ENCODE data around the gene TOX4. TPM values are rescaled to one million over a fixed set of nuclear protein-coding genes. Genes with fewer than 3 reads are reported as not detected.
"Not testable (repeated sequence)": the region's sequence is repeated elsewhere in the genome, so short reads cannot be mapped to it uniquely, and the experiment has no call there.

TOX4 gene
- 10 to 100 TPM; 78.5 to 81.7 TPM for total RNA-seq

DNA sequence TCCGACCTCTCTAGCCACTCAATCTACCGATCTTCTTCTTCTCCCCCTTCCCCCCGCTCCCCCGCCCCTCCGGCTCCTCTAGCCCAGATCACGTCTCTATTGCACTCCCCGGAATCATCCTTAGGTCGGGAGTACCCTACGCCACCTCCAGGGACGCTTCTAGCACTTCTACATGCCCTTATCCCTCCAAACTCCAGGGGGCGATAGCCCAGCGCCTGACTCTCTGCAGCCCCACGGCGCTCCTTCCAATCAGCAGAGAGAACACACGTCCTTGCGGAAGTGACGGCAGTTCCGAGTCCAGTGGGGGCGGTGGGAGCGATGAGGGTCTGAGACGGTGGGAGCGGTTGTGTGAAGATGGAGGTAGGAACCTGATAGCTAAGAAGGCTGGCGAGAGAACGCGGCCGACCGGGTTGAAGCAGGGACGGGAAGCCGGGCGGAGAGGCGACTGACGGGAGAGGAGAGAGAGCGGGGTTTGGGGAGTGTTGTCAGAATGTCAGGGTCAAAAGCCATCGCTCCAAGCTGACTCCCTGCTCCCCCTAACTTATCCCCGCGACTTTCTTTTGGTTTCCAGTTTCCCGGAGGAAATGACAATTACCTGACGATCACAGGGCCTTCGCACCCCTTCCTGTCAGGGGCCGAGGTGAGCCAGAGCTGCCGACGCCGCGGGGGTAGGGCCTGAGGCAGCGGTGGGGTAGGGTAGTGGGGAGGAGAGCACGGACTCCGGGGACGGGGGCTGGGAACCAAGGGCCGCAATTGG is at the start of gene TOX4, which contains the start of gene RAB2B:
TOX4 (plus strand) TSS at position 271 of the 757 bp plus-strand sequence; CDS start at position 355, 84 bp downstream.
RAB2B (minus strand) TSS at position 35 of the 757 bp plus-strand sequence. CDS start 87 bp downstream, outside the sequence.
- Mint-ChIP-seq H3K36me3 (ENCODE audit: low read depth) (peaks cover 86% of the 10 kb centered on the region), H3K27me3 (no peaks in the 10 kb centered on the region), H3K4me3 (peak within 1 kb of the TSS; percentile 91), H3K27ac (peak within 1 kb of the TSS; percentile 94), H3K4me1 (peaks cover 12% of the 10 kb centered on the region), H3K9me3 (no peaks in the 10 kb centered on the region)
- peak; percentile 98 for ATAC-seq (replicated peaks)

DNA sequence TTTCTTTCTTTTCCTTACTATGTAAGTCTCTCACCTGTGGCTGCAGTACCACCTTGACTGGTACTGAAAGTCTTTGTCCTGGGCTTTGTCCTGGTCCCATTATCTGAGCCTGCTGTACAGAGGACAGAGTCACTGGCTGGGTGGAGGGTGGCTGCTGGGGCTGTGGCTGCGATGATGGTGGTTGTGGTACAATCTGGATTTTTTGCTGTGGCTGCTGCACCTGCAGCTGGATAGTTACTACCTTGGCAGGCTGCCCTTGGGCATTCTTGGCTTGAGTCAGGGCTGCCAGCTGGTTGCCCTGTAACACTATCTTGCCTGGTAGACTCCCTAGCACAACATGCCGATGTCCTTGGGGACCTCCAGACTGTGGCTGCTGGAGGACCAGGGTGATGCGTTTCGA is 48.1 kb upstream of the TOX4 start:
- no peak overlapping the region for H3K27ac Mint-ChIP-seq
- H3K36me3 Mint-ChIP-seq (ENCODE audit: low read depth): peaks cover 96% of the 10 kb centered on the region
- H3K4me3 Mint-ChIP-seq: no peak overlapping the region
- H3K4me1 Mint-ChIP-seq: peaks cover 5% of the 10 kb centered on the region
- H3K9me3 Mint-ChIP-seq: no peaks in the 10 kb centered on the region
- no peaks in the 10 kb centered on the region for H3K27me3 Mint-ChIP-seq
- ATAC-seq (replicated peaks): no peak

DNA sequence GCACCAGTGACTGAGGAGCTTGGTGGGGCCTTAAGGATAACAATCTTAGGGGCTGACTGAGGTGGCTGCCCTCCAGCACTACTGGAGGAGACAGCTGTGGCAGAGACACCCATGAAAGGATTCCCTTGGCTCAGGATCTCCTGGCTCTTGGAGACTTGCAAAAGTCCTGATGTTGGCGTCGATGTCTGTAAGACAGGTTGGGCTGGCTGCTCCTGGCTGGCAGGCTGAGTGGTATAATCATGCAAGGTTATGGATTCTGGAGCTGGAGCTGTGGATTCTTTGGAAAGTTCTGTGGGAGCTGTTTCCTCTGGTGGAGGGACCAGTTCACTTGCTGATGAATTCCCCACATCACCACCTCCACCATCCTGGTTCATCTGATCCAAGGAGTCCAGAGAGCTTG is 45.9 kb upstream of the TOX4 start:
- H3K36me3 Mint-ChIP-seq (ENCODE audit: low read depth): peaks cover 91% of the 10 kb centered on the region
- no peak for ATAC-seq (replicated peaks)
- peaks cover 22% of the 10 kb centered on the region for H3K4me1 Mint-ChIP-seq
- no peak overlapping the region for H3K27ac Mint-ChIP-seq
- H3K9me3 Mint-ChIP-seq: no peaks in the 10 kb centered on the region
- no peaks in the 10 kb centered on the region for H3K27me3 Mint-ChIP-seq
- H3K4me3 Mint-ChIP-seq: no peak overlapping the region

DNA sequence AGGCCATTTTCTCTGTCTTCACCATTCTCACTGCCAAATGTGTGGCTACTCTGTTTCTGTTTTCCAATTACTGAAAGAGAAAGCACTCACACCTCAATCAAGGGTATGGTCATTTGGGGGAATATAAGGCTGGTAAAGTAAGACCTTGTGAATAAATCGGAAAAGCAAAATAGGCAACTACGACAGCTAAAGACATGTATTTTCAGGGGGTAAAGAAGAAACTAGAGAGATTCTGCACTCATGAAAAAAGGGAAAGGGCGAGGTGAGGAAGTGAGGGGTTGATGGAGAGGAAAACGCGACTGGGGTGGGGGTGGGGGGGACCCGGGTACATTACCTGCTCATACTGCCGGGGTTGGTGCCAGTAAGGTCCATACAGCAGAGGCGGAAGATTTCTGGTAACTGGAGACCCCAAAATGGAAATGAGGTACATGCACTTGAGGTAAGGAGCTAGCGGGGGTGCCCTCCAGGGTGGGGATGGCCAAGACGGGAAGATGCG is 40.4 kb upstream of the TOX4 start:
- Mint-ChIP-seq H3K9me3 (no peaks in the 10 kb centered on the region), H3K4me3 (peak overlapping the region; percentile 98), H3K4me1 (peaks cover 40% of the 10 kb centered on the region), H3K27ac (peak overlapping the region; percentile 91), H3K27me3 (no peaks in the 10 kb centered on the region), H3K36me3 (ENCODE audit: low read depth) (peaks cover 48% of the 10 kb centered on the region)
- ATAC-seq (replicated peaks): no peak

DNA sequence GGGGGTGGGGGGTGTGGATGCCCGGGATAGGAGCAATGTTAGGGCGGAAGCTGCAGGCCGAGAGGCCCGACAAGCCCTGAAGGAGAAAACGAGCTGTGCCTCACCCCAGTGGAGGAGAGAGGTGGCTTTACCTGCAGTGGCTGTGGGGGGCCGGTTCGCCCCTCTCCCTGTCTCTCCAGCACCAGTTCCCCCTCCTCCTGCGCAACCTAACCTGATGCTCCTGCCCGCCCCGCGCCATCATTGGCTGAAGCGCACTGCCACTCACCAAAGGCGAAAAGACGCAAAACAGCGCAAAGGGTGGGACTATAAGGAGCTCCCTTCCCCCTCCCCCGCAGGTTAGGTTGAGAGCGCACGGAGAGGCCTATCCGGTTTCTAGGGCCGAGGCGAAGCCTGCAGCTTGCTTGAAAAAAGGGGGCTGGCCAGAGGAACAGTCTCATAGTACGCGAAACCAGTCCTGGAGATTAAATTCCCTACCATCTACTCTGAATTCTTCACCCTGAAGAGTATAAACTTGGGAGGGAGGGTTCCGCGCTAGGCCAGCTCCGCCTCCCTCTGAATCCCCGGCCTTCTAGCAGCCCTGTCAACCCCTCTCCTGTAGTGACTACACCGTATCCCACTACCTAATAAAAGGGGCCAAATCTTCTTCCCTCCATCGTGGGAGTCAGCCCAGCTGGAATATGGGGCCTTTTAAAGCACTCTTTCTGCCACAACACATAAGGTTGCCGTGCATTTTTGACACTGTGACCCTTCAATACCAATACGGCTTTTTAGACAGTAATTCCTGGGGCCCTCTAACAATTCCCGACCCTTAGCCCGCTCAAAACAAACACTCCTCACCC is 39.7 kb upstream of the TOX4 start:
- Mint-ChIP-seq H3K27ac (peak overlapping the region; percentile 91), H3K27me3 (no peaks in the 10 kb centered on the region), H3K9me3 (no peaks in the 10 kb centered on the region), H3K4me1 (peaks cover 45% of the 10 kb centered on the region), H3K36me3 (ENCODE audit: low read depth) (peaks cover 43% of the 10 kb centered on the region), H3K4me3 (peak overlapping the region; percentile 98)
- peak; percentile 99 for ATAC-seq (replicated peaks)

DNA sequence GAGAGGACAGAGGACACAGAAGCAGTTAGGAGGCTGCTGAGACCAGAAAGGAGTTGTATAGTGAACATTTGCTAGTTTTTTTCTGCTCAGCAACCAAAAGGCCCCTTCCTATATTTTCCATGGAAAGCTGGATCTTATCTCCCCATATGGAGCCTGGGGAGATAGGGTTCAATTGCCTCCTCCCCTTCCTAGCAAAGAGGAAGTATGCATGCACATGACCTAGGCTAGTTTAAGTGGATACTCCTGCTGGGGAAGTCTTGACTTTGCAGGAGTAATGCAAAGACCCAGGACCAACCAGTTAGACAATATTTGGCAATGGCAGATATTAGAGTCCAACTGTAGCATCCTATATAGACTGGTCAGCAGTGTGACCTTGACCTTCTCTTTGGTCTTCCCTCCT is 36.1 kb upstream of the TOX4 start:
- H3K4me1 Mint-ChIP-seq: peaks cover 29% of the 10 kb centered on the region
- H3K27ac Mint-ChIP-seq: peak overlapping the region; percentile 27
- peaks cover 18% of the 10 kb centered on the region for H3K36me3 Mint-ChIP-seq (ENCODE audit: low read depth)
- no peak for ATAC-seq (replicated peaks)
- no peaks in the 10 kb centered on the region for H3K9me3 Mint-ChIP-seq
- H3K4me3 Mint-ChIP-seq: no peak overlapping the region
- H3K27me3 Mint-ChIP-seq: no peaks in the 10 kb centered on the region

DNA sequence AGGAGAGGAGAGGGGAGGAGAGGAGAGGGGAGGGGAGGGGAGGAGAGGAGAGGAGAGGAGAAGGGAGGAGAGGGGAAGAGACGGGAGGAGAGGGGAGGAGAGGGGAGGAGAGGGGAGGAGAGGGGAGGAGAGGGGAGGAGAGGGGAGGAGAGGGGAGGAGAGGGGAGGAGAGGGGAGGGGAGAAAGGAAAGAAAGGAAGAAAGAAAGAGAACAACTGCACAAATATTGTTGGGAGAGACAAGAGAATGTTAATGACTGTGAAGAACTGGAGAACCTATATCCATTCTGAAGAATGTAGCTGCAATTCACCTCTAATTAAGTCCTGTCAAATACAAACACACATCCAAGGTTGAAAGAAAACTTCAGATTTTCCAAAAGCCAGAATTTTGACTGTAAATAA is 34.3 kb upstream of the TOX4 start:
- H3K27ac Mint-ChIP-seq; H3K27me3 Mint-ChIP-seq; H3K9me3 Mint-ChIP-seq; ATAC-seq (replicated peaks); H3K4me3 Mint-ChIP-seq: not testable (repeated sequence)
- Mint-ChIP-seq H3K36me3 (ENCODE audit: low read depth) (peaks cover 19% of the 10 kb centered on the region), H3K4me1 (peaks cover 35% of the 10 kb centered on the region)

DNA sequence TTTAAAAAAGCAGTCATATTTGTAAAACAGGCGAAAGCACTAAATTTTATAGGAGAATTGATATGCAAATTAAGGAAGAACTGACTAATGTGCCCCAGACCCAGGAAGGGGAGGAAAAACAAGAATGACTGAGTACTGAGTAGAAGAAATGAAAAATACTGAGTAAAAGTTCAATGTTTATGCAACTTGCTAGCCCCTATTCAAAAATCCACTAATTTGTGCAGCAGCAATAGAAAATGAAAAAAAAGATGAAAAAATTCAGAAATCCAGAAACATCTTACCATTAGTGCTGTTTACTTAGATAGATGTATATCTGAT is 27.1 kb upstream of the TOX4 start:
- H3K4me1 Mint-ChIP-seq: peaks cover 42% of the 10 kb centered on the region
- H3K27me3 Mint-ChIP-seq: no peaks in the 10 kb centered on the region
- ATAC-seq (replicated peaks): no peak
- no peaks in the 10 kb centered on the region for H3K9me3 Mint-ChIP-seq
- peaks cover 66% of the 10 kb centered on the region for H3K36me3 Mint-ChIP-seq (ENCODE audit: low read depth)
- H3K4me3 Mint-ChIP-seq: peak overlapping the region; percentile 66
- peak overlapping the region; percentile 74 for H3K27ac Mint-ChIP-seq

DNA sequence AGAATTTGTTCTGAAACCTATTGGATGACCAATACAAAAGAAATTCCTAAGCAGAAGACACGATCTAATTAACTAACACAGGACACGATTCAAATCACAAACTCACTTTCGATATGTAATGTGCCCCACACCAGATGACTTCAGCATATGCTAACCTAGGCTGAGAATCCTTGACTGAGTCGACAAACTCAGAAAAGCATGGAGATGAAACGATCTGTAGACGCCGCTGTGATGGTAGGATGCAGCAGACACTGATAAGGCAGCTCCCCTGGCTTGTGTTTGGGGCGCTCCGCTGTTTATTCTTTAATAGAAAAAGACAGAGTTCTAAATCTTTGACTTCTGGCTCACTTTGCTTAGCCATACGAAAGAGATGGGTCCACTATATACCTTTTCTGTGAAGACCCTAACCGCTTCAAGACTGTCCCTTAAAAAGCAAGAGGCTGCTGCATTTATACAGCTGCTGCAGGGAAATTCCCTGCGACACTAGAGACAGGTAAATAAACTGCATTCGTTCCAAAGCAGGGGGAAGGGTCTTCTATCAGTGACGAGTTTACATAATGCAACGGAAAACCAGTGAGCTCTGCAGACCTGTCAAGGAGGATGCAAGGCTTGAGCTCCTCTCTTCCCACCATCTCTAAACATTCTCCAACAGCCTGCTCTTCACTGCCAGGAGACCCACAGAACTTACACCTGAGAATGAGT is 22.0 kb upstream of the TOX4 start:
- no peak for ATAC-seq (replicated peaks)
- Mint-ChIP-seq H3K4me1 (peaks cover 25% of the 10 kb centered on the region), H3K9me3 (no peaks in the 10 kb centered on the region), H3K27me3 (no peaks in the 10 kb centered on the region), H3K4me3 (peak overlapping the region; percentile 97), H3K27ac (peak overlapping the region; percentile 98), H3K36me3 (ENCODE audit: low read depth) (peaks cover 67% of the 10 kb centered on the region)

DNA sequence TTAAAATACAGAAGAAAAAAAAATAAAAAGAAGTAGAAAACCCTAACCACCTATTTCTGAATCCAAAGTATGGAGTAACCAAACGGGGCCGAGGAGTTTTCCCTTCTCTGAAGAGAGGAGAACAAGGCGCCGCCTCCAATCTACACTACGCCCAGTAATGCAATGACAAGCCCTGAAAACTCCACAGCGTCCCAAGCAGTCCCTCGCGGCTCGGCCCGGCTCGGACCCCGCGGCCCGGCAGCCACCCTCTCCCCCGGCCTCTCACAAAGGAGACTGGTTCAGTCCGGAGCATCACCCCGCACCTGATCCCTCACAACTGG is 21.4 kb upstream of the TOX4 start:
- Mint-ChIP-seq H3K36me3 (ENCODE audit: low read depth) (peaks cover 64% of the 10 kb centered on the region), H3K4me3 (peak overlapping the region; percentile 97), H3K4me1 (peaks cover 20% of the 10 kb centered on the region), H3K27ac (peak overlapping the region; percentile 98), H3K9me3 (no peaks in the 10 kb centered on the region), H3K27me3 (no peaks in the 10 kb centered on the region)
- peak; percentile 19 for ATAC-seq (replicated peaks)

DNA sequence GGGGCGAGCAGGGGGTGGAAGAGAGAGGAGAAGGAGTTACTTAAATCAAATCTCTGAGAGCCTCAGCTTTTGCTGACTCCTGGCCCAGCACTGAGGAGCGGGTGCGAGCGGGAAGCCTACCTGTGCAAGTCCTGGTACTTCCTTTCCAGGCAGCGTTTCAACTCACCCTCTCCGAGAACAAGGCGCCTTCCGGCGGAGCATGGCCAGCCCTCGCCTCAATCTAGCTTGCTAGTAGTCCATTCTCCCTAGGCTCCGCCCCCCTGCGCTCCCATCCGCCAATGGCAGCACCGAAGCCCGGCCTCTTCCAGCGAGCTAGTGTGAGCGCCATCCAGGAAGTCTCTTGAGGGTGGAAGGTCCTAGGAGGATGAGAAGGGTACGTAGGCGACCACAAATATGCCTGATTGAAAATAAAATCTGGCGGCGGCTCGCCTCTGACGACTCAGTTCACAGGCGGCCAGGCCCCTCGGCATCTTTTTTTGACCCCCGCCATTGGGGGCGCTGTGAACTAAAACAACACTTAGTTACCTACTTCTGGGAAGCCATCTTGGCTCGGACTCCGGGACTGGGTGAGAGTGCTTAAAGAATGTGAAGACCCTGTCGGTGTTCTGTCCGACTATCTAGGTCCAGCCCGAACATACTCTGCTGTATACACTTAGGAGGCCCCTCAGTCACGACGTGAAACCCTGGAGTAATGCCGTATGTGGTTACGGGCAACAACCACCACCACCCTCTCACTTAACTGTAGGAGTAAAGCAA is 20.9 kb upstream of the TOX4 start, which contains the start of gene CHD8:
CHD8 (minus strand) TSS at position 212 of the 756 bp plus-strand sequence. CDS start 24,480 bp downstream, outside the sequence.
- peak; percentile 99 for ATAC-seq (replicated peaks)
- peaks cover 20% of the 10 kb centered on the region for H3K4me1 Mint-ChIP-seq
- H3K36me3 Mint-ChIP-seq (ENCODE audit: low read depth): peaks cover 66% of the 10 kb centered on the region
- H3K4me3 Mint-ChIP-seq: peak within 1 kb of the TSS; percentile 97
- H3K9me3 Mint-ChIP-seq: no peaks in the 10 kb centered on the region
- no peaks in the 10 kb centered on the region for H3K27me3 Mint-ChIP-seq
- H3K27ac Mint-ChIP-seq: peak within 1 kb of the TSS; percentile 98

DNA sequence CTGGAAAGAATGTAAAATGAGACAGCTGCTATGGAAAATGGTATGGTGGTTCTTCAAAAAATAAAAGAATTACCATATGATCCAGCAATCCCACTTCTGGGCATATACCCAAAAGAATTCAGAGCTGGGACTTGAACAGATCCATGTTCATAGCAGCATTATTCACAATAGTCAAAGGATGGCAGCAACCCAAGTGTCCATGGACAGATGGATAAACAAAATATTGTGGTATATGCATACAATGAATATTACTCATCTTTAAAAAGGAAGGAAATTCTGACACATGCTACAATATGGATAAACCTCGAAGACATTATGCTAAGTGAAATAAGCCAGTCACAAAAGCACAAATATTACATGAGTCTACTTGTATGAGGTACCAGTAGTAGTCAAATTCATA is 9.4 kb upstream of the TOX4 start:
- Mint-ChIP-seq H3K4me1 (no peaks in the 10 kb centered on the region), H3K27me3 (no peaks in the 10 kb centered on the region), H3K4me3 (no peak overlapping the region), H3K9me3 (no peaks in the 10 kb centered on the region), H3K27ac (no peak overlapping the region), H3K36me3 (ENCODE audit: low read depth) (peaks cover 86% of the 10 kb centered on the region)
- peak; percentile 37 for ATAC-seq (replicated peaks)

DNA sequence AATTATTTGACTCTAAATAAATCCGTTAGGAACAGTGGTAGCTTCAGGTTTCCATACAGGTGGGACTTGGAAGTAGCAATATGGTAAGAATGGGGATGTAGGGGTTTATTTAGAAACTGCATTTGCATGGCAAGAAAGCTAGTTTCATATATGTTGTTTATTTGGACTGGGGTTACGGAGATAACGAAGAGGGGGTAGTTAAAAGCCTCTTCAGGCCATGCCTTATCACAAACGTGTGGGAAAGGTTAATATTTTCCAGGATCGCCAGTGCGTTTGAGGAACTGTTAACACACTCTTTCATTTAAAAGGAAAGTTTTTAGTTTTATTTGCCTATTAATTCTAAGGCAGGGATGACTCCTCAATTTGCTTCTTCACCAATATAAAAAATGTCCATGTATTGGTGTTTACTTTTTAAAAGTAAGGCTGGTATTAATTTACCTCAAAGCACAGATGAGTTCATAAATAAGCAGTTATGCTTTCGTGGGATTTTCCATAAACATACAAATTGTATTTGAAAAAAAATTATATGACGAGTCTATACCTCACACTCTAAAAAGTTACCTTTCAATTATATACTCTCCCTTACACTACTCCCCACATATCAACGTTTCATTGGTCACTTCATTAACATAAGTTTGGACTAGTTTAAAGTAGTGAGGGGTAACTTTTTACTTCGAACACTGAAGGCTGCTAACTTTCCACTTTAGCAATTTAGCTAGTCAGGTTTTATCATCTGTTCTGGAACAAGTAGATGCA is 1.1 kb upstream of the TOX4 start:
- Mint-ChIP-seq H3K27ac (peak overlapping the region; percentile 94), H3K27me3 (no peaks in the 10 kb centered on the region), H3K4me1 (peaks cover 9% of the 10 kb centered on the region), H3K4me3 (peak overlapping the region; percentile 91), H3K36me3 (ENCODE audit: low read depth) (peaks cover 85% of the 10 kb centered on the region), H3K9me3 (no peaks in the 10 kb centered on the region)
- ATAC-seq (replicated peaks): peak; percentile 0
